ENCODE results near the gene MOCS1.

Gene MOCS1

GRCh38 chr6:39941138-39941537 is 6.9 kb upstream of the MOCS1 start (continued):
- peak; percentile 49; the same call in 1 of the 2 replicates for TF ChIP-seq ZNF843 (tag by site-specific recombination; IDR thresholded peaks at IDR 0.05)
- no peak for TF ChIP-seq ZFP41 (tag by site-specific recombination; IDR thresholded peaks at IDR 0.05; ENCODE audit: borderline replicate concordance)
- TF ChIP-seq, protein P1, sequence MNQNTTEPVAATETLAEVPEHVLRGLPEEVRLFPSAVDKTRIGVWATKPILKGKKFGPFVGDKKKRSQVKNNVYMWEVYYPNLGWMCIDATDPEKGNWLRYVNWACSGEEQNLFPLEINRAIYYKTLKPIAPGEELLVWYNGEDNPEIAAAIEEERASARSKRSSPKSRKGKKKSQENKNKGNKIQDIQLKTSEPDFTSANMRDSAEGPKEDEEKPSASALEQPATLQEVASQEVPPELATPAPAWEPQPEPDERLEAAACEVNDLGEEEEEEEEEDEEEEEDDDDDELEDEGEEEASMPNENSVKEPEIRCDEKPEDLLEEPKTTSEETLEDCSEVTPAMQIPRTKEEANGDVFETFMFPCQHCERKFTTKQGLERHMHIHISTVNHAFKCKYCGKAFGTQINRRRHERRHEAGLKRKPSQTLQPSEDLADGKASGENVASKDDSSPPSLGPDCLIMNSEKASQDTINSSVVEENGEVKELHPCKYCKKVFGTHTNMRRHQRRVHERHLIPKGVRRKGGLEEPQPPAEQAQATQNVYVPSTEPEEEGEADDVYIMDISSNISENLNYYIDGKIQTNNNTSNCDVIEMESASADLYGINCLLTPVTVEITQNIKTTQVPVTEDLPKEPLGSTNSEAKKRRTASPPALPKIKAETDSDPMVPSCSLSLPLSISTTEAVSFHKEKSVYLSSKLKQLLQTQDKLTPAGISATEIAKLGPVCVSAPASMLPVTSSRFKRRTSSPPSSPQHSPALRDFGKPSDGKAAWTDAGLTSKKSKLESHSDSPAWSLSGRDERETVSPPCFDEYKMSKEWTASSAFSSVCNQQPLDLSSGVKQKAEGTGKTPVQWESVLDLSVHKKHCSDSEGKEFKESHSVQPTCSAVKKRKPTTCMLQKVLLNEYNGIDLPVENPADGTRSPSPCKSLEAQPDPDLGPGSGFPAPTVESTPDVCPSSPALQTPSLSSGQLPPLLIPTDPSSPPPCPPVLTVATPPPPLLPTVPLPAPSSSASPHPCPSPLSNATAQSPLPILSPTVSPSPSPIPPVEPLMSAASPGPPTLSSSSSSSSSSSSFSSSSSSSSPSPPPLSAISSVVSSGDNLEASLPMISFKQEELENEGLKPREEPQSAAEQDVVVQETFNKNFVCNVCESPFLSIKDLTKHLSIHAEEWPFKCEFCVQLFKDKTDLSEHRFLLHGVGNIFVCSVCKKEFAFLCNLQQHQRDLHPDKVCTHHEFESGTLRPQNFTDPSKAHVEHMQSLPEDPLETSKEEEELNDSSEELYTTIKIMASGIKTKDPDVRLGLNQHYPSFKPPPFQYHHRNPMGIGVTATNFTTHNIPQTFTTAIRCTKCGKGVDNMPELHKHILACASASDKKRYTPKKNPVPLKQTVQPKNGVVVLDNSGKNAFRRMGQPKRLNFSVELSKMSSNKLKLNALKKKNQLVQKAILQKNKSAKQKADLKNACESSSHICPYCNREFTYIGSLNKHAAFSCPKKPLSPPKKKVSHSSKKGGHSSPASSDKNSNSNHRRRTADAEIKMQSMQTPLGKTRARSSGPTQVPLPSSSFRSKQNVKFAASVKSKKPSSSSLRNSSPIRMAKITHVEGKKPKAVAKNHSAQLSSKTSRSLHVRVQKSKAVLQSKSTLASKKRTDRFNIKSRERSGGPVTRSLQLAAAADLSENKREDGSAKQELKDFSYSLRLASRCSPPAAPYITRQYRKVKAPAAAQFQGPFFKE (tag by site-specific recombination; IDR thresholded peaks at IDR 0.05; ENCODE audit: borderline replicate concordance) = no peak
- TF ChIP-seq HOXD13 (CRISPR knock-in tag; IDR thresholded peaks at IDR 0.05; ENCODE audit: borderline replicate concordance) = no peak
- TF ChIP-seq ZBTB48 (tag by site-specific recombination; IDR thresholded peaks at IDR 0.05) = no peak
- TF ChIP-seq FEZF1 (tag by site-specific recombination; IDR thresholded peaks at IDR 0.05) = 0 out of 2 replicates have a peak, but pooled peaks have one; percentile 51

GRCh38 chr6:39938773-39939654 is 4.8 kb upstream of the MOCS1 start:
- no peak overlapping the region for H3K27ac ChIP-seq (ENCODE audit: extremely low read depth, low read depth, low read length)
- no peaks in the 10 kb centered on the region for H3K9me3 ChIP-seq (ENCODE audit: control insufficient read depth, insufficient read depth, low read depth, low read length)
- H3K4me3 ChIP-seq (ENCODE audit: low read depth, low read length) = no peak overlapping the region
- peaks cover 17% of the 10 kb centered on the region for H3K4me1 ChIP-seq (ENCODE audit: control insufficient read depth, insufficient read depth, low read length)
- POLR2A ChIA-PET = no interaction called here
- CTCF ChIA-PET = interaction anchor here (0.7 to 0.9 kb wide), 4 partner anchors 11 to 73 kb away, joined by 3 to 5 read pairs (median 4); no protein-coding TSS in a partner anchor
- H3K36me3 ChIP-seq (ENCODE audit: control insufficient read depth in 2 of 2, insufficient read depth in 1 of 2, low read length in 2 of 2) = no peaks in the 10 kb centered on the region
- no peak for TF ChIP-seq ZNF2 (tag by site-specific recombination; IDR thresholded peaks at IDR 0.05)
- no peak for TF ChIP-seq ZSCAN23 (tag by site-specific recombination; IDR thresholded peaks at IDR 0.05)
- TF ChIP-seq SETDB1 (IDR thresholded peaks at IDR 0.05; ENCODE audit: insufficient read length, low read length) = no peak
- TF ChIP-seq ZNF433 (tag by site-specific recombination; IDR thresholded peaks at IDR 0.05; ENCODE audit: low read depth) = no peak
- no peak for TF ChIP-seq ZIC2 (tag by site-specific recombination; IDR thresholded peaks at IDR 0.05)
- TF ChIP-seq ZNF184 (tag by site-specific recombination; IDR thresholded peaks at IDR 0.05) = no peak
- TF ChIP-seq ZNF169 (tag by site-specific recombination; IDR thresholded peaks at IDR 0.05) = no peak
- TF ChIP-seq ZNF521 (tag by site-specific recombination; IDR thresholded peaks at IDR 0.05) = no peak
- TF ChIP-seq, protein P2, sequence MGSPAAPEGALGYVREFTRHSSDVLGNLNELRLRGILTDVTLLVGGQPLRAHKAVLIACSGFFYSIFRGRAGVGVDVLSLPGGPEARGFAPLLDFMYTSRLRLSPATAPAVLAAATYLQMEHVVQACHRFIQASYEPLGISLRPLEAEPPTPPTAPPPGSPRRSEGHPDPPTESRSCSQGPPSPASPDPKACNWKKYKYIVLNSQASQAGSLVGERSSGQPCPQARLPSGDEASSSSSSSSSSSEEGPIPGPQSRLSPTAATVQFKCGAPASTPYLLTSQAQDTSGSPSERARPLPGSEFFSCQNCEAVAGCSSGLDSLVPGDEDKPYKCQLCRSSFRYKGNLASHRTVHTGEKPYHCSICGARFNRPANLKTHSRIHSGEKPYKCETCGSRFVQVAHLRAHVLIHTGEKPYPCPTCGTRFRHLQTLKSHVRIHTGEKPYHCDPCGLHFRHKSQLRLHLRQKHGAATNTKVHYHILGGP (tag by site-specific recombination; IDR thresholded peaks at IDR 0.05) = no peak
- no peak for TF ChIP-seq ZNF24 (tag by site-specific recombination; IDR thresholded peaks at IDR 0.05)
- TF ChIP-seq ZNF596 (tag by site-specific recombination; IDR thresholded peaks at IDR 0.05) = no peak
- TF ChIP-seq ZNF639 (tag by site-specific recombination; IDR thresholded peaks at IDR 0.05) = no peak
- TF ChIP-seq KLF9 (tag by site-specific recombination; IDR thresholded peaks at IDR 0.05; ENCODE audit: low read depth) = no peak
- no peak for TF ChIP-seq TSHZ1 (tag by site-specific recombination; IDR thresholded peaks at IDR 0.05; ENCODE audit: borderline replicate concordance)
- TF ChIP-seq GFI1B (tag by site-specific recombination; IDR thresholded peaks at IDR 0.05) = no peak
- TF ChIP-seq ZNF664 (tag by site-specific recombination; IDR thresholded peaks at IDR 0.05) = no peak
- TF ChIP-seq ZNF138 (tag by site-specific recombination; IDR thresholded peaks at IDR 0.05; ENCODE audit: borderline replicate concordance) = no peak
- TF ChIP-seq ZNF202 (tag by site-specific recombination; IDR thresholded peaks at IDR 0.05; ENCODE audit: borderline replicate concordance) = no peak
- TF ChIP-seq ZNF514 (tag by site-specific recombination; IDR thresholded peaks at IDR 0.05) = no peak
